GM21367 (cell line): ENCODE data around the gene PPP6R3.

Experiments used
- ATAC-seq: cut with Tn5 transposase; IDR thresholded peaks from one replicate; pipeline ENCODE4 v1.9.1; 2021; ENCODE audit not compliant: unreplicated experiment

PPP6R3 gene

DNA sequence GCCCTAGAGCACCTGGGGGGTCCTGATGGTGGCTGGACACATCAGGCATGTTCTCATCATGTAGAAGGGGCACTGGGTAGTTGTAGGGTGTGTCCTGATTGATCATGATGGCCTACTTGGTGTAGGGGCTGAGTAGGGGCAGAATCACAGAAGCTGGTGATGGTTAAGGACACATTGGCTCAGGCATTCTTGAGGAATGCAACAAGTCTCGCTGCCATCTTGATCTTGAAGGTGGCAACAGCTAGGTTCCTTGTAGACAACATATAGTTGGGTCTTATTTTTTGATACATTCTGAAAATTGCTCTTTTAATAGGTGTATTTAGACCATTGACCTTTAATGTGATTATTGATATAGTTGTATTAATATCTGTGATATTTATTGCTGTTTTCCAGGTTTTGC lies 28.1 kb downstream of the PPP6R3 start:
- ATAC-seq: no peak

DNA sequence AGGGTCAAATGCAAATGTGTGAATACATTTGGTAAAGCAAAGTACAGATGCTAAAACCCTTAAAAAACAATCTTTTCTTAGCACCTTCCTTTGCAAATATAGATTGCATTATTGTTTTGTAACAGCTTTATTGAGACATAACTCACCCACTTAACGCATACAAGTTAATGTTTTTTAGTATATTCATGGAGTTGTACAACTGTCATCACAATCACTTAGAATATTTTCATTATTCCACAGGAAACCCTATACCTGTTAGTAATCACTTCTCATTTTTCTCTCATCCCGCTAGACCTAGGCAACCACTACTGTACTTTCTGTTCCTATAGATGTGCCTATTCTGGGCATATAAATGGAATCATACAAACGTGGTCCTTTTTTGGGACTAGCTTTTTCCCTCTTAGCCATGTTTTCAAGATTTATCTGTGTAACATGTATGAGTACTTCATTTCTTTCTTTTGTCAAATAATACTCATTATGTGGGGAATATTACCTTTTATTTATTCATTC lies 34.7 kb downstream of the PPP6R3 start:
- no peak for ATAC-seq

DNA sequence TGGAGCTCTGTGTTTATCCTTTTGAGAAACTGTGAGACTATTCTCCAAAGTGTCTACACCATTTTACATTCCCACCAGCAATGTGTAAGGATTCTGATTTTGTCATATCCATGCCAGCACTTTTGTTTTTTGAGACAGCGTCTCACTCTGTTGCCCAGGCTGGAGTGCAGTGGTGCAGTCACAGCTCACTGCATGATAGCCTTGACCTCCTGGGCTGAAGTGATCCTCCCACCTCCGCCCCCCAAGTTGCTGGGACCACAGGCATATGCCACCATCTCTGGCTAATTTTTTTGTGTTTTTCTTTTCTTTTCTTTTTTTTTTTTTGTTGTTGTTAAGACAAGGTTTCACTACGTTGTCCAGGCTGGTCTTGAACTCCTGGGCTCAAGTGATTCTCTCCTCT lies 35.3 kb downstream of the PPP6R3 start:
- ATAC-seq: no peak

- no peak for ATAC-seq
These were observed 37.2 kb downstream of the PPP6R3 start for GRCh38 chr11:68497761-68498160.

DNA sequence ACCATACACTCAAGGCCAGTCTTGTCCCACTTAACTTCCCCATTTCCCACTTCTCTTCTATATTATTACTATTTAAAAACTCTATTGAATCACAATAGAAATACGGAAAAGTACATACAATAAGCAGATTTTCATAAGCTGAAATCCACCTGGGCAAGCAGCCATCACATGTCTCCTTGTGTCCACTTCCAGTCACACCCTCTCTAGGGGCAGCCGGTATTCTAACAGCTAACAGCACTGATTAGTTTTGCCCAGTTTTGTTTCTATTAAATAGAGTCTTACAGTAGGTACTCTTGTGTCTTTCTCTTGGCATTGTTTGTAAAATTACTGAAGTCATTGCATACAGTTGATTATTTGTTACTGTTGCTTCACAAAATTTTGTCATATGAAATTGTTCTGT lies 37.8 kb downstream of the PPP6R3 start:
- no peak for ATAC-seq

- no peak for ATAC-seq
These were observed 38.6 kb downstream of the PPP6R3 start for GRCh38 chr11:68498903-68499883.

DNA sequence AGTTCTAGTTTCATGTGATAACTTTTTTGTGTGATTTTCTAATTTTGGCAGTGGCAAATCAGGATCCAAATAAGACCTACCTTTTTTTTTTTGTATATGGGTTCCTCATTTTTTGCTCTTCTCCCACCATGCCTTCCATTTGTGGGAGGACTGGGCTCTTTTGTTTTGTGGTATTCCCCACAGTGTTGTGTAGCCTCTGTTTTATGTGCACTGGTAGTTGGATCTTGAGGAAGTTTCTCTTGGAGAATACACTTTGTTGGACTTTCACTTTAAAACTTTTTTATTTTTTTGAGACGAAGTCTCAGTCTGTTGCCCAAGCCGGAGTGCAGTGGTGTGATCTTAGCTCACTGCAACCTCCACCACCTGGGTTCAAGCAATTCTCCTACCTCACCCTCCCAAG lies 39.7 kb downstream of the PPP6R3 start:
- ATAC-seq: no peak

- ATAC-seq: no peak
These were observed 41.3 kb downstream of the PPP6R3 start for GRCh38 chr11:68501813-68502212.

DNA sequence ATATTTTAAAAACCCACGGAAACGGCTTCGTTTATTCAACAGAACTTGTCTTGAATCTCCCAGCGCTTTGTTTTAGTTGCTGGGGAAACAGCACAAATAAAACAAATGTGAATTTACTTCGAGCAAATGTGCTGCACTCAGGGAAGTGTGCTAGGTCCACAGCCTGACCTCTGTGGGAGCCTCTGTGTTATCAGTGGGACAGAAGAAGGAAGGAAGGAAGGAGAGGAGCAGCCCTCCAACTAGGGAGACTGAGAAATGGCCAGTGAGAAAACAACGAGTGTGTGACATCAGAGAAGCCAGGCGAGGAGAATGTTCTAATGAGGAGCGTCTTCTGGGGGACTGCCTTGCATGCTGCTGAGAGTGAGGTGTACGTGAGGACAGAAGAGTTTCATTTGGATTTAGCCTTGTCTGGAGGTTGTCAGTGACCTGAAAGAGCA lies 42.7 kb downstream of the PPP6R3 start:
- no peak for ATAC-seq

DNA sequence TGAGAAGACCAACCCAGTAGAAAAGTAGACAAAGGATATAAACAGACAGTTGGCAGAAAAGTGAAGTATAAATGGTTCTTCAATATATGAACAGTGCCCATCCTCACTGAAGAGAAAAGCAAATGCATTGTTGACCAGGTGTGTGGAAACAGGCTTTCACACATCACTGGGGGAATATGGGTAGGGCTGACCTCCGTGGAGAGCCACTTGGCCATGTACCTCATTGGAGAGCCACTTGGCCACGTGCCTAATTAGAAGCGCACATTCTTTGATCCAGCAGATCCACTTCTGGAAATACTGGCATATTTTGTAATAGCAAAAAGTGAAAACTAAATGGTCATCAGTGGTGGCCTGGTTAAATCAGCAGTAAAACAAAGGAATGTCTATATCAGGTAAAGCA lies 43.2 kb downstream of the PPP6R3 start:
- no peak for ATAC-seq

- no peak for ATAC-seq
These were observed 44.0 kb downstream of the PPP6R3 start for GRCh38 chr11:68504432-68505066.

- no peak for ATAC-seq
These were observed 45.0 kb downstream of the PPP6R3 start for GRCh38 chr11:68505596-68505995.

DNA sequence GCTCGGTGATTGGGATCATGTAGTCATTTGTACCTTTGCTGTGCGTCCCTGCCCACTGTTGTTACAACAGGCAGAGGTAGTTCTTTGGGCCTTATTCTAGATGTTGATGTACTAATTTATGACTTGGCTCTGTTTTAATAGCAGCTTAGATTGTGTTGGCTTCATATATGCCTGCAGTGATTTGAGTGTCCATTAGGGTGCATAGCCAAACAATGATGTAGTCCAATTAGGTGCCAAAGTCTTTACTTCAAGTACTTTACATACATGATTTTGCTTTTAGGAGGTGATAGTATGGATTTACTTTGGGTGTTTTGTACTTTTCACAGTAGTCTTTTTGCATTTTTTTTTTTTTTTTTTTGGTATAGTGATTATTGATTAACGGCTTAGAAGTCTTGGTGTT lies 46.4 kb downstream of the PPP6R3 start:
- no peak for ATAC-seq

- ATAC-seq: no peak
These were observed 47.9 kb downstream of the PPP6R3 start for GRCh38 chr11:68508425-68508824.

DNA sequence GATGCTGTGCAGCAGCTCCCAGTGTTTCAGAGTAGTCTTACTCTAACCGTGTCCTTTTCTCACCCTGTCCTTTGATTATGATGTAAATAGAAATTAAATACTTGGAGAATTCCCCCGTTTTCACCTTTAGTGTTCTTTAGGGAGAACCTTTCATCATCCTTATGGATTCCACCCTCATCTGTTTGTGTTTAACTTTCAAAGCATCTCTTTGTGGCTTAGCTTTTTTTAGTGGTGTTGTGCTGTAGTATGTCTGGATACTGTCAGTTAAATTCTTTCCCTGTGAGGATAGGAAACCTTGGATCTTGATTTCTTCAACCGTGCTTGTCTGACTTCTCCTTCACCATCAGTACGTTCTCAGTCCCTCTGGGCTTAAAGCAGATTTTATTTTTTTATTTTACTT lies 48.5 kb downstream of the PPP6R3 start:
- no peak for ATAC-seq

DNA sequence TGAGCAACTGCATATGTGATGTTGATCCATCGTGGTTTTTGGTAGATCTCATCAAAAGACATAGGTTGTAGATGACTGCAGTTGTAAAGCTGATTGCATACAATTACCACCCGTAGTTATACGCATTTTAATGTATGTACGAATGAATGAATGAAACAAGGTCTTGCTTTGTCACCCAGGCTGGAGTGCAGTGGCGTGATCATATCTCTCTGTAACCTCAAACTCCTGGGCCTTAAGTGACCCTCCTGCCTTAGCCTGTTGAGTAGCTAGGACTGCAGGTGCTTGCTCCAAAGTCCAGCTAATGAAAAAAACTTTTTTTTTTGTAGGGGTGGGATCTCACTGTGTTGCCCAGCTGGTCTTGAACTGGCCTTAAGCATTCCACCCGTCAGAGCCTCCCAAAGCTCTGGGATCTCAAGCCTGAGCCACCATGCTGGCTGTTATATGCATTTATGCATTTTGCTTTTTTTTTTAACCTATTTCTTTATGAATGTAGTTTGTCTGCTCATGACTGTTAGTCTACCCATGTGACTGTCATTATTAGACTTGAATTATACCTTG lies 53.5 kb downstream of the PPP6R3 start:
- ATAC-seq: no peak

DNA sequence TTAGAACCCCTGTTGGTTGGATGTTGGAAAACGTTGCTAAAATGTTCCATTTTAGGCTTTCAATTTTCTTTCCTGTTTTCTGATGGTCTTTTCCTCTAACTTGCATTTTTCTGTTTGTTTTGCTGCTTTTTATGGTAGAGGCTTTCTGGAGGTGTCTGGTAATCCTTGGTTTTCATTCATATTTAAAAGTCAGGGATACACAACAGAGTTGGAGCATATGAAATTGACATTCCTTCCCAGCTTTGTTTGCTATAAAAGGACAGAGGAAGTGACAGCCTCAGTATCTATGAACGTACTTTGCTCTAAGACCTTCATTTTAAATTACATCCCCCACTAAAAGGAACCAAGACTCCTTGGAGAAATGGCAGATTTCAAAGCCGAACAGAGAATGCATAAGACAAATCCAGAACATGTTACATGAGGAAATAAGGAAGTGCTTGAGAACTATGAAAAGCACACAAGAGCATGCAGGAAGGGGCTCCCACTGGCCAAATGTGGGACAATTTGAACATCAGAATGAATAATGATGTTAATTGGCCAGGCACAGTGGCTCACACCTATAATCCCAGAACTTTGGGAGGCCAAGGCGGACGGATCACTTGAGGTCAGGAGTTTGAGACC lies 56.7 kb downstream of the PPP6R3 start:
- ATAC-seq: no peak

GRCh38 chr11:68518191-68518590 lies 57.6 kb downstream of the PPP6R3 start:
- ATAC-seq: no peak

- ATAC-seq: no peak
These were observed 61.6 kb downstream of the PPP6R3 start for GRCh38 chr11:68521969-68522652.

DNA sequence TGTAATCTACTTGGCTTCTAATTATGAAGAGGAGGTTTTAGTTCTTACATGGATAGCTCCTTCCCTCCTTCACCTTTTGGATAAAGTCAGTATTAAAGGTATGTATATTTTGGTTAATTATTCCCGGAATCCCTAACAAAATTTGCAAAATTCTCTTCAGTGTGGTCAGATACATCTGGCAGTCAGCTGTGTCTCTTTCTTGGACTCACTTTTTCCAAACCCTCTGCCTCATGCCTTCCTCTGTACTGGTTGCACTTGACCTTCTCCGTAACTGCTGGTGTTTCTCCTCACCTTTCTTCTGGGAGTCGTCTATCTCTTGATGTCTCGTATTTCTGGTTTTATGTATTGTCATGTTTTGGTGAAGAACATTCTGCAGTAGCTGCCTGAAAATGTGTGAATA lies 62.5 kb downstream of the PPP6R3 start:
- no peak for ATAC-seq

DNA sequence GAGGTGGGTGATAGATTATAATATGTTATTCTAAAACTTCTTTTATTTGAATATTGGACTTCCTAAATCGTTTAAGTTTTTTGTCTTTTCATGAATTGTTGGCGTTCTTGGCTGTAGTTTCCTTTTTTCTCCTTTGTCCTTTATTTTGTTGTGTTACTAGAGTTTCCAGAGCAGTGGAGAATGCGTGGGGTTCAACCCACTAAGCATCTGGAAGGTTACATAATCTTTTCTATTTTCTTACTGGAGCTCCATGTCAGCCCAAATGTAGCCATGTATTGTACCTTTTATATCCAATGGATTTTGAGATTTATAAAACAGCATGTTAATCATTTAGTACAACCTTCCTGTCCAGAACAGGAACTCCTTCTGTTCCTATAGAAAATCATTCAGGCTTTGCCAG lies 63.2 kb downstream of the PPP6R3 start:
- ATAC-seq: no peak
